NCI-H526 treated with DMSO at 0.1 percent for 48 hours (cell line): ENCODE measurements around the gene PHLDB2.

ENCODE experiments used
- DNase-seq: peaks from one replicate; lab custom pipeline; 2025; lab: John Stamatoyannopoulos, UW

PHLDB2 gene

GRCh38 chr3:111926266-111926676 lies 67.2 kb downstream of the PHLDB2 start:
- no peak for DNase-seq

- DNase-seq = no peak
Observed at GRCh38 chr3:111928613-111929012, 69.5 kb downstream of the PHLDB2 start.

- DNase-seq = no peak
Observed at GRCh38 chr3:111929484-111929883, 70.4 kb downstream of the PHLDB2 start.

DNA sequence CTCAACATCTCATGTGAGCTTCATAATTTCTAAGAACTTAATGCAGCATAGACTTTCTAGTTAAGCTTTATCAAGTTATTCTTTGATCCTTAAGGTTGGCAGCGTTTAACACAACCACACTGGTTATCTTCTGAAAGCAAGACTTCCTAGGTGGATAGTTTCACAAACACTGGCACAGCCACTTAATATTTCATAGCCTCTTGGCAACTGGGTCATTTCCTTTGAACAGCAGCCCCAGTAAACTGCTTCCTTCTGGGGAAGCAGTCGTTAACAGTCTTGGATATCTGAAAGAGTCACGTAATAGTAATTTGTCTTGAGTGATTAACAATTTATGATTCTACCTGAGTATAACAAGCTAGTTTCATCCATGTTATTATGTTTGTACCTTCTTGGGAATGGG lies 73.9 kb downstream of the PHLDB2 start:
- no peak for DNase-seq

DNA sequence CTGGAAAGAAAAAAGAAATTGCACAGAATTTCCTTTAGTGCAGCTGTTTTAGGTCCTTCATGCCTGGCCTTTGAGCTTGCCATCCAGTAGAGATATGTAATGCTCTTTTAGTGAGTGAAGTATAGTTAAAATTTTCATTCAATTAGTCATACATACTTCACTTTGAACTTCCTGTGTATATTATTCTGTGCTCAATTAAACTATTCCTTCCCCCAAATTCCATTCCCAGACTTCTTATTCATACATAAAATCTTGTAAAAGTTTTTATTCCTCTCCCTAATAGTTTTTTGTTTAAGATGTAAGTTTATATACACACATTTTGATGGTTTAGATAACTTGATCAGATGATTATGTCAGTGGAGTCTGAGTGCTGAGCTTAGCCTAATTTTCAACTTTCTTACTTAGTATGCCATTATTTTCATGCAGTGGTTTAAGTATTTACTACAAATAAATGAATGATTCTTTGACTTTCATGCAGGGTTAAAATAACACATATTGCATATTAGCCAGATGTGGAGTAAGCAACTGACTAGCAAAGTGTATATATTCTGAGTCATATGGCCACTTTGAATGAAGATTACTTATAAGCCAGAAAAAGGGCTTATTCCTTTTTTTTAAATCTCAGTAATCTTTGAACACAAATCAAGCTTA lies 77.3 kb downstream of the PHLDB2 start:
- no peak for DNase-seq

DNA sequence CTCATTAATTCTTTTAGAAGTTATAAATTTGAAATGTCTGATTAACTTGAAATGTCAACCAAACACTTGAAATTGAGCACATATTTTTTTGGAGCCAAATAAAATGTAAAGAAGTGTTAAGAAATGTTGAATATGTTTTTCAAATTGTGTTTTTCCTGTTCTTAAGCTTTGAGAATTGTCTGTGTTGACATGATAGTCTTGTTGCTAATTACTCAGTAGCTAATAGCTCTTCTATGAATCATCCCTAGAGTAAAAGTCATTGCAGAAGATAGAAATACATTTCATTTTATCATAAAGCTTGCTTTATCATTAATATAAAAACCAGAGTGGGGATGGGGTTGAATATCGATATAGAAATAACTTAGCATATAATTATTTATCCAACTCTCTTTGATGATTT lies 77.9 kb downstream of the PHLDB2 start:
- DNase-seq = no peak

GRCh38 chr3:111937871-111938270 lies 78.8 kb downstream of the PHLDB2 start:
- DNase-seq = no peak

DNA sequence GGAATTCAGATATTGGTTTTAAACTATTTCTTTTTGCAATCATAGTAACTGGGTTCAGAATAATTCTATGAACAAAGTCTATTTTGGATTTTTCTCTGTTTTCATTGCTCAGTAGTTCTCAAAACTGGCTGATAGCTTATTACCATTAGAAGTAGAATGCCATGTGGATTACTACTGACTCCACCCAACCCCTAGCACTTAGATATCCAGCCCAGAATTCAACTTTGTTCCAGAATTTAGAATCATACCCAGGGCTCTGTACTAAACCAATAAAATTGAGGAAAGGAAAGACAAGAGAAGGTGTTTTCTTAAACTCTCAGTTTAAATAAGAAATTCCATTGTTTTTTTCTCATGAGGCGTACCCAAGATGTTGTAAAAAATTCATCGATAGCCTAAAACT lies 80.8 kb downstream of the PHLDB2 start:
- no peak for DNase-seq

DNA sequence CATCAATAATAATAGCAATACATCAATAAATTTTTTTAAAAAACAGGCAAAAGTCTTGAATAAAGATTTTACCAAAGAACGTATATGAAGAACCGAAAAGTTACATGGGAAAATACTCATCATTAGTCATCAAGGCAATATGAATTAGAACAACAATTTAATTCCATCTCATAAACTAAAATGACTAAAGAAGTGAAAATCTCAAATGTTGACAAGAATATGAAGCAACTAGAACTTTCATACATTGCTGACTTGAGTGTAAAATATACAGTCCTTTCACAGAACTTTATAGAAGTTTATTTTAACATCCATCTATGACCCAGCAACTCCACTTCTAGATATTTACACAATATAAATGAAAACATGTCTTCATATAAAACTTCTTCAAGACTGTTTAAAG lies 84.5 kb downstream of the PHLDB2 start:
- no peak for DNase-seq

GRCh38 chr3:111944372-111944771 lies 85.3 kb downstream of the PHLDB2 start:
- no peak for DNase-seq

GRCh38 chr3:111947231-111947630 lies 88.2 kb downstream of the PHLDB2 start:
- no peak for DNase-seq

DNA sequence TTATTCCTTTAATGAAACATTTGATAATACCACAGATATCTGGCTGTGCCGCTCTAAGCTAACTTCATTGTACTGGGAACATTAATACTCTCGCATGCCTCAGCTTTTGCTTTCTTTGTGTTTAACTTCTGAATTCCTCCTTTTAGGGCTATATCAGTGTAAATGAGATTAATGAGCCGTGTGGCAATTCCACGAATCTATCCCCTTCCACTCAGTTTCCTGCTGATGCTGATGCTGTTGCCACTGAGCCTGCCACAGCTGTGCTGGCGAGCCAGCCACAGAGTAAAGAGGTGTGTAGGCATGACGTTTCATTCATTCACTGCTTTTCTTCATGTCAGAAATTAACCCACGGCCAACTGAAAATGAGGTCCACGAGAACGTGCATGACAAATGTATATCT lies 89.7 kb downstream of the PHLDB2 start:
- DNase-seq = no peak

- no peak for DNase-seq
Observed at GRCh38 chr3:111949712-111950111, 90.6 kb downstream of the PHLDB2 start.

- DNase-seq = no peak
Observed at GRCh38 chr3:111951032-111951431, 92.0 kb downstream of the PHLDB2 start.

GRCh38 chr3:111952086-111952485 lies 93.0 kb downstream of the PHLDB2 start:
- no peak for DNase-seq

DNA sequence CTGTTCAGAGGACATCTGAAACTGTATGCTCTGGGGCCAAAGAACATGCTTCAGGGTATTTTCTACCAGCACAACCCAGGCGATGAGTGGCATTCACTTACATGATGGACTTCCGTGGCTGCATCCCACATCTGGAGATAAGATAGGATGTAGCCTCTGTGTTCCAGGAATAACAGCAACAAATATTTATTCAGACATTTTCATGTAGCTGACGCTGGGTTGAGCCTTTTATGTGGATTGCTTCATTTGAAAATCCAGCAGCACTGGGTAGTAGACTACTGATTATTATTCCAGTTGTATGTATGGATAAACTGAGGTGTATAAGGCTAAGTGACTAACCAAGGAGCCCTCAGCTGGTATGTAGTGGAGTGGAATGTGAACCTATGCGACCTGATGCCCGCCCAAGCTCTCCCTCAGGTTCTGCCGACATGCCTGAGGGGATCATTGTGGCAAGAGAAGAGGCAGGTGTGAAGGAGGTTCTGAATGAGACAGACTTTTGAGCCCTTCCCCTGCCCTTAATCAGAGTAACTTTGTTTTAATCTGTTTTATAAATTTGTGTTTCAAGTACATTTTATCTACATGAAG lies 93.9 kb downstream of the PHLDB2 start:
- DNase-seq = no peak

GRCh38 chr3:111954228-111954990 lies 95.3 kb downstream of the PHLDB2 start:
- no peak for DNase-seq

DNA sequence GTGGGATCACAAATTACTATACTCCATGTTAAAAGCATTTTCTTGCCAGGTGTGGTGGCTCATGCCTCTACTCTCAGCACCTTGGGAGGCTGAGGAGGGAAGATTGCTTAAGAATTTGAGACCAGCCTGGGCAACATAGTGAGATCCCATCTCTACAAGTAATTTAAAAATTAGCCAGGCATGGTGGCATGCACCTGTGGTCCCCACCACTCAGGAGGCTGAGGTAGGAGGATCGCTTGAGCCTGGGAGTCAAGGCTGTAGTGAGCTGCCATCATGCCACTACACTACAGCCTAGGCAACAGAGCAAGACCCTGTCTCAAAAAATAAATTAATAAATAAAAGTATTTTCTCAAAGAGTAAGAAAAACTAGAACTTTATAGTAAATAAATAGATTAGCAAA lies 96.8 kb downstream of the PHLDB2 start:
- DNase-seq = no peak

DNA sequence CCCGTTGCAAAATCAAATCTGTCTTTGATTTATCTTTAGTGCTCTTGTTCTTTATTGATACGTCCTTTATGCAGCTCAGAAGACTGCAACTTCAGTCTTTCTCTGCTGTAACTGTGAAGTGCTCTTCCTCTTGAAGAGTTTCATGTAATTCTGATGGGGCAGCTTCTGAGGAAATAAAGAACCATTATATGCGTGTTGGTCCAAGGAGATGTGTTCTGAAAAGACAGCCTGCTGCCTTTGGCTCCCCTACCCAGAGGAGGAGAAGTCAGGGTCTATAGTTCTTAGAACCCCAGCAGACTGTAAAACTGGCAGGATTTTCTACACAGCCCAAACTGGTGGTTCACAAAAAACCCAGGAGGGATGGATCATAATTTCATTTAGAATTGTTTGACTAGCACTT lies 97.4 kb downstream of the PHLDB2 start:
- DNase-seq = no peak

DNA sequence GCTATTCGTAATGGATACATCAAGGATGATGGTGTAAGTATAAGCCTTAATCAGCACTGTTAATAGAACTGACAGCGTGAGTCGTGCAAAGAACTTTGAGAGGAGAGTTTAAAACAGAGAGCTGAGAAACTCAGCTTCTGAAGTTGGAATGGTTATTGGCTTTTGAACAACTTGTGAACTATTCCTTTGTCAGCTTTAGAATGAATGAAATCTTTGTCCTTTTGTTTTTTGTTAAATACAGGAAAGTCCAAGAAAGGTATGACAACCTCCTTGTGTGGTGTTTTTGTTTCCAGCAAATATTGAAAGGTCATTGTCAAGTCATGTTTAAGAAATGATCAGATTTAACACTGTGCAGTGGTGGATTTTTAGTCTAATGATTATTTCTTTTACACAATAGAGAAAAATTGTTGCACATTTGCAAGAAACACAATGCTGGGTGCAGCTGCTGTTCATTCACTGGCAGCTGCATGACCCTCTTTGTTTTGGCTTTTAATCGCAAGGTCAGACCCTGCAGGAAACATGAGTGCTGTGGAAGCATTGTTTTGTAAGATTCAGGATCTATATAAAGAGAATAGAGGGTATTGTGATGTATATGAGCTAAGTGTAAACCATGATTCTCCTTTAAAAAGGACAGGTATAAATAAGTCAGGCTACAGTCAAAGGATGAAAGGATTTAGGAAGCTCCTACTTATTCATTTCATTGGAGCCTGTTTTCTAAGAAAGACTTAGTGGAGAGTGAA lies 98.1 kb downstream of the PHLDB2 start:
- no peak for DNase-seq

GRCh38 chr3:111961461-111962164 lies 102.5 kb downstream of the PHLDB2 start:
- no peak for DNase-seq

DNA sequence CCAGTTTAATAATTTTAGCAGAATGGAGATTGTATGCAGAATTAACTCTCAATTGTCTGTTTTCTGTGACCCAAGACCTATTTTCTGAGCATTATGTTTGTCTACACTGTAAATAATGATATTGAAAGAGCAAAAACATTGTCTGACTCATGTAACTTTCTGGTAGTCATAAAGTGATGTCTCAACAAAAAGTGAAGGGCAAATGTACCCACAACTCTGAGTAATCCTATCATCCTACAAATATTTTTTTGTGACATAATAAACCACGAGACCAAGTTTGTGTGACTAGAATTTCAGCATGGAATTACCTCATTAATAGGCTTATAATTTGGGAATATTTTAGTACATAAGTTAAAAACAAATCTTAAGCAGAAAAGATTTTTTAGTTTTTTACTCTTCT lies 104.4 kb downstream of the PHLDB2 start:
- no peak for DNase-seq
